Activated CD8-positive, alpha-beta memory T cell treated with anti-CD3 and anti-CD28 coated beads, Interleukin-2, amount 10 ng/mL, durations not matched to agents 7 days and 5 days (primary cell): ENCODE results near the gene RELB. TPM values are rescaled to one million over a fixed set of nuclear protein-coding genes. Genes with fewer than 3 reads are reported as not detected.
A peak's percentile ranks its signal among the peaks of the same experiment; 100 is the strongest.

ENCODE experiments used
- ATAC-seq: fragments of 150-1000 bp; cut with Tn5 transposase; one replicate; pipeline ENCODE4 v1.10.0; 2021; ENCODE audit warnings: moderate library complexity
- CTCF ChIA-PET: fragments of 350-600 bp; sonication (Branson Sonifier 250); formaldehyde crosslinking; loops from one replicate; lab custom pipeline; 2021; ENCODE audit warnings: antibody characterized with exemption; lab: Charles Lee
- DNase-seq: peaks from one replicate; pipeline ENCODE4 v3.0.0-alpha.2; 2020
- H3K27ac Mint-ChIP-seq: one replicate; pipeline ENCODE4 v1.8.0; 2021; ENCODE audit warnings: mild to moderate bottlenecking, mixed read lengths
- H3K27me3 Mint-ChIP-seq: one replicate; pipeline ENCODE4 v1.8.0; 2021; ENCODE audit warnings: mixed read lengths
- H3K36me3 Mint-ChIP-seq: one replicate; pipeline ENCODE4 v1.8.0; 2021; ENCODE audit warnings: mild to moderate bottlenecking, mixed read lengths
- H3K4me1 Mint-ChIP-seq: one replicate; pipeline ENCODE4 v1.8.0; 2021; ENCODE audit warnings: mixed read lengths
- H3K4me3 Mint-ChIP-seq: one replicate; pipeline ENCODE4 v1.8.0; 2021; ENCODE audit warnings: mild to moderate bottlenecking, moderate library complexity, mixed read lengths
- H3K9me3 Mint-ChIP-seq: one replicate; pipeline ENCODE4 v1.8.0; 2022; ENCODE audit warnings: low read depth, mixed read lengths
- total RNA-seq, 2 experiments: library from RNA; stranded (reverse); gene quantifications; one replicate each; pipeline ENCODE4 v1.2.3, GENCODE V29; 2021

Gene RELB
- total RNA-seq, 2 experiments from 2014 or later: 22.4 to 58.8 TPM

DNA sequence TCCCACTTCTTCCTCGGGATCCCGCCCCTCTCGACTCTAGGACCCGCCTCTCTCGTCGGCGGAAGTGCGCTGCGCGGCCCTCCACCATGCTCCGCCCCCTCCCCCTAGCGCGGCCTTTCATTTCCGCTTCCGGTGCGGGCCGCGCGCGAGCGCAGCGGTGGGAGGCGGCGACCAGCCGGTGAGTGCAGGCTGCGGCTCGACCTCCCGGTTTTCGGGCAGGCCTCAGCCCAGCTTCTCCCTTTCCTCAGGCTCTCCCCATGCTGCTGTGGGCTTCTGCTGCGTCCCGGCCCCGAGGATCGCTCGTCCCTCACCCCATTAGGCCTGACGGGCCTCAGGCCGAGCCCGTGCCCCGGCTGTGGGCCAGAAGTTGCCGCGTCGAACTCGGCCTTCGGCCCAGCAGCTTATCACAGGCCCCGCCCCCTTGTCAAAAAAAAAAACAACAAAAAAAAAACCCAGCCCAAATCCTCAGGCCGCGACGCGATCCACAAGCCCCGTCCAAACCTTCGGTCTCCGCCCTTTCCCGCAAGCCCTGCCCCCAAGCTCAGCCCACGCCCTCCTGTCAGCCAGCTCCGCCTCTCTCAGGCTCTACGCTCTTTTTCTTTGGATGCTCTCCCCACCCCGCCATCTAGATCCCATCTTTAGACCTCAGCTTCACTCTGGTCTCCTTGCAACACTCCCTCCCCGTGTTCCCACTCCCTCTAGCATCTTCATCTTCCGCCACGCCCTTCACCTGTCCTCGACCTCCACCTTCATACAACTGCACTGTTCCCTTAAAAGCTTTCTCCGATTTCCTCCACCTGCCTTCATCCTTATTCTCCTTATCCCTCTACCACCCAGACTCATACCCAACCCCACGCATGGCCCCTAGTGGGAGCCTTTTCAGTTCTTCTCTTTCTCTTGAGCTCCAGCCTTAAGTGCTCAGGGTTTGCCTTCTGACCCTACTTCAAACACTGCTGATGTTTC lies 37.9 kb downstream of the RELB start, which contains the start of gene CLASRP:
Gene CLASRP, plus strand, starts transcription at position 115 of the 963 bp plus-strand sequence. CDS start 1,168 bp downstream, outside the sequence.
- peak; percentile 97 for ATAC-seq
- Mint-ChIP-seq H3K27me3 (no peaks in the 10 kb centered on the region), H3K4me3 (peak within 1 kb of the TSS; percentile 92), H3K27ac (peak within 1 kb of the TSS; percentile 93), H3K9me3 (no peaks in the 10 kb centered on the region), H3K36me3 (peaks cover 39% of the 10 kb centered on the region), H3K4me1 (peaks cover 28% of the 10 kb centered on the region)
- DNase-seq: peak; percentile 92
- CTCF ChIA-PET: interaction anchor here (0.7 to 3.0 kb wide), 15 partner anchors 8 to 299 kb away, joined by 3 to 25 read pairs (median 3); partner anchors contain the start of genes BLOC1S3, CLPTM1, PPP1R37 and RELB

DNA sequence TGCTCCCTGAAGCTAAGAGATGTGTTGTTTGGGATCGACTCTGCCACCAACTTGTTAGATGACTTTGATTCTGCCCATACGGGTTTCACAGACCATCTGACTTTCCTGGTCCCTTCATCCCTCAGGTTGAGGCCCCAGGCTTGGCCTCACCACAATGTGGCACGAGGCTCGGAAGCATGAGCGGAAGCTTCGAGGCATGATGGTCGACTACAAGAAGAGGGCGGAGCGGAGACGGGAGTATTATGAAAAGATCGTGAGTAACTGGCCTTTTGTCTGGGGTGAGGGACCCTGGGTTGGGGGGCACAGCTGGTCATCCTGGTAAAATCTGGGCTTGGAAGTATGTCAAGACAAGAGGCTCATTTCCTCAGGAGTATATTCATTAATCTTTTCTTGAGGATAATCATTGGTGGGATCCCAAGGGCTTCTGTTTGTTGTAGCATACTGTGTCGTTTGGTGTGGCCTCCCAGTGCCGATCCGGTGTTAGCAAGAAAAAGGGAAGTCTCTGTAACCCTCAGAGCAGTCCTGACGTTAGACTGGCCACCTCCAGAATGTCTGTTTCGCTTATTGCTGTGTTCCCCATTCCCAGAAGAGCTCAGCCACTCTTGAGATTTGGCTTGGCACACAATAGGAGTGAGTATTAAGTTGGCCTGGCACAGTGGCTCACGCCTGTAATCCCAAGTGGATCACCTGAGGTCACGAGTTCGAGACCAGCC lies 39.0 kb downstream of the RELB start:
- DNase-seq (no peak), ATAC-seq (no peak)
- Mint-ChIP-seq H3K4me1 (peaks cover 31% of the 10 kb centered on the region), H3K27ac (no peak overlapping the region), H3K27me3 (no peaks in the 10 kb centered on the region), H3K9me3 (no peaks in the 10 kb centered on the region), H3K36me3 (peaks cover 41% of the 10 kb centered on the region), H3K4me3 (peak overlapping the region; percentile 92)
- CTCF ChIA-PET: interaction anchor here (0.7 to 3.0 kb wide), 9 partner anchors 18 to 298 kb away, joined by 3 to 25 read pairs (median 3); partner anchors contain the start of genes CLPTM1, RELB and ZNF296

DNA sequence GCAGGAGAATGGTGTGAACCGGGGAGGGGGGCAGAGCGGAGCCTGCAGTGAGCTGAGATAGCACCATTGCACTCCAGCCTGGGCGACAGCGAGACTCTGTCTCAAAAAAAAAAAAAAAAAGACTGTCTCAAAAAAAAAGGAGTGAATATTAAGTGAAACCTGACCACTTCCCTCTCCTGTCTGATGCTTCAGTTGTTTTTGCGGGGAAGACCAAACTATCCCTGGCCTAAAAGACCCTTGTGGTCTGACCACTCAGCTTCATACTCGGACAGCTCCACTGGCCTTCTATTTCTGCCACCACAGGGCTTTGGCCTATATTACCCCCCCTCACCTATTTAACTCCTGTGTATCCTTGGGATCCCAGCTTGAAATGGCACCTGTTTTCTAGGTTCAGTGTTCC lies 39.9 kb downstream of the RELB start:
- Mint-ChIP-seq H3K27ac (no peak overlapping the region), H3K36me3 (peaks cover 41% of the 10 kb centered on the region), H3K27me3 (no peaks in the 10 kb centered on the region), H3K4me1 (peaks cover 39% of the 10 kb centered on the region), H3K9me3 (no peaks in the 10 kb centered on the region), H3K4me3 (no peak overlapping the region)
- DNase-seq (no peak), ATAC-seq (no peak)
- CTCF ChIA-PET: interaction anchor here (0.7 to 1.4 kb wide), 2 partner anchors 24 to 75 kb away, joined by 3 to 4 read pairs; no protein-coding TSS in a partner anchor

DNA sequence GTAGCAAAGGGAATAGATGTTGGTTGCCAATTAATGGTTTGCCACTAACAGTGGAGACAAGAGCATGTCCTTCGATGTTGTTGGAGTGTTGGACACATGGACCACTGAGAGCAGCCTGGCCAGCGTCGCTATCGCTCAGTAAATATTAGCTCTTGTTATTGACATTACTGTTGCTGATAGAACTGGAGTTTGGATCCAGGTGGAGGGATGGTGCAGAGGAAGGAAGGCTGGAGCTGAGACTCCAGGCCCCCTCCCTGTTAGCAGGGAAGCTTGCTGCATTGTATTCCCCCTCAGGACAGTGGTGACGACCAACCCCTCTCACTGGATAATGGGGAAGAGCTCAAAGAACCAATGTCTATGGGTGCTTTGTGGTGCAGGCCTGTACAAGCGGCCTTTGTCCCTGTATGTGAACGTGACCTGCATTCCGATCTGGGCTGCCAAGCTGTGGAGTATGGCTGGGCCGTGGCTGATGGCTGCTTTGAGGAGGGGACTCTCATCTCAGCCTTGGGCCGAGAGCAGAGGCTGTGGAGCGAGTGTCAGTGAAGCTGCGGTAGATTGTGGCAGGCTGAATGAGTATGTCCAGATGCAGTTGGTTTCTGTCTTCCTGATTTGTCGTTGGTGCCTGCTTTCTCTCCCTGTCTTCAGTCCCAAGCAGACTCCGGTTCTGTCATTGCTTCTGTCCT lies 44.5 kb downstream of the RELB start:
- Mint-ChIP-seq H3K4me3 (no peak overlapping the region), H3K36me3 (peaks cover 39% of the 10 kb centered on the region)
- CTCF ChIA-PET: interaction anchor here (0.5 kb wide), 1 partner anchor 361 kb away, joined by 3 read pairs; no protein-coding TSS in a partner anchor

DNA sequence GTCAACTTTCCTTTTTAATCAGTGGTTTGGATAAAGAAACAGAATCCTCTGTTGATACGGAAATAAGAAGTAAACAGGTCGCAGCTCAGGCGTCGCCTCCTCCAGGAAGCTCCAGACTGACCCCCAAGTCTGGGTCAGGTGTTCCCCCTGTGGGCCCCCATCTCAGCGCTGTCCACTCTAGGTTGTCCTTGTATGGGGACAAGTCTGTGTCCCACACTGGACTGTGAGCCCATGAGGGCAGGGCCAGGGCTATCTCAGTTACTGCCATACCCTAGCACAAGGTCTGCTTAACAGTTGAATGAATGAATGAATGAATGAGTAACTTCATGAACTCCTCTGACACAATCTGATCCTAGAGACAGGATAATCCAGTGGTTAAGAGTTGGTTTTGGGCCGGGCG lies 45.1 kb downstream of the RELB start:
- Mint-ChIP-seq H3K27ac (peak overlapping the region; percentile 66), H3K36me3 (peaks cover 37% of the 10 kb centered on the region), H3K4me1 (peaks cover 40% of the 10 kb centered on the region), H3K9me3 (no peaks in the 10 kb centered on the region), H3K4me3 (no peak overlapping the region), H3K27me3 (no peaks in the 10 kb centered on the region)
- no peak for DNase-seq
- CTCF ChIA-PET: interaction anchor here (0.6 to 0.9 kb wide), 2 partner anchors 11 to 132 kb away, joined by 3 read pairs; no protein-coding TSS in a partner anchor
- ATAC-seq: no peak

More for the DNA sequence above, 44.5 kb downstream of the RELB start:
- Mint-ChIP-seq H3K9me3 (no peaks in the 10 kb centered on the region), H3K4me1 (peaks cover 43% of the 10 kb centered on the region), H3K27ac (no peak overlapping the region), H3K27me3 (no peaks in the 10 kb centered on the region)
- ATAC-seq (no peak), DNase-seq (no peak)

DNA sequence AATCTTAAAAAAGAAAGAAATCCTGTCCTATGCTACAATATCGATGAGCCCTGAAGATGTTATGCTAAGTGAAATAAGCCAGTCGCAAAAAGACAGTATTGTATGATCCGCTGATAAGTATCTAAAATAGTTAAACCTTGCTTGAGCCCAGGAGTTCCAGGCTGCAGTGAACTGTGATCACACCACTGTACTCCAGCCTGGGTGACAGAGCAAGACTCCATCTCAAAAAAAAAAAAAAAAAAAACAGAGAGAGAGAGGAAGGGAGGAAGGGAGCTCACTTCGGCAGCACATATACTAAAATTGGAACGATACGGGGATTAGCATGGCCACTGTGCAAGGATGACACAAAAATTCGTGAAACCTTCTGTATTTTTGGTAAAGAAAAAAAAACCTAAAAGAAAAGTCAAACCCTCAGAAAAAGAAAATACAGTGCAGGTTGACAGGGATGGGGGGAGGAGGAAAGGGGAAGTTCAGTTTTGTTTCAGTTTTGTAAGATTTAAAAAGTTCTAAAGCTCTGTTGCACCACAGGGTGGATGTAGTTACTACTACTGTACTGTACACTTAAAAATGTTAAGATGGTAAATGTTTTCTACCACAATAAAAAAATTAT lies 46.0 kb downstream of the RELB start:
- Mint-ChIP-seq H3K27ac (peak overlapping the region; percentile 70), H3K36me3 (peaks cover 31% of the 10 kb centered on the region), H3K27me3 (no peaks in the 10 kb centered on the region), H3K4me1 (peaks cover 34% of the 10 kb centered on the region), H3K4me3 (no peak overlapping the region), H3K9me3 (no peaks in the 10 kb centered on the region)
- peak; percentile 45 for ATAC-seq
- DNase-seq: no peak
- CTCF ChIA-PET: interaction anchor here (0.9 to 1.1 kb wide), 3 partner anchors 9 to 12 kb away, joined by 3 to 10 read pairs (median 4); partner anchors contain the start of gene CLASRP

DNA sequence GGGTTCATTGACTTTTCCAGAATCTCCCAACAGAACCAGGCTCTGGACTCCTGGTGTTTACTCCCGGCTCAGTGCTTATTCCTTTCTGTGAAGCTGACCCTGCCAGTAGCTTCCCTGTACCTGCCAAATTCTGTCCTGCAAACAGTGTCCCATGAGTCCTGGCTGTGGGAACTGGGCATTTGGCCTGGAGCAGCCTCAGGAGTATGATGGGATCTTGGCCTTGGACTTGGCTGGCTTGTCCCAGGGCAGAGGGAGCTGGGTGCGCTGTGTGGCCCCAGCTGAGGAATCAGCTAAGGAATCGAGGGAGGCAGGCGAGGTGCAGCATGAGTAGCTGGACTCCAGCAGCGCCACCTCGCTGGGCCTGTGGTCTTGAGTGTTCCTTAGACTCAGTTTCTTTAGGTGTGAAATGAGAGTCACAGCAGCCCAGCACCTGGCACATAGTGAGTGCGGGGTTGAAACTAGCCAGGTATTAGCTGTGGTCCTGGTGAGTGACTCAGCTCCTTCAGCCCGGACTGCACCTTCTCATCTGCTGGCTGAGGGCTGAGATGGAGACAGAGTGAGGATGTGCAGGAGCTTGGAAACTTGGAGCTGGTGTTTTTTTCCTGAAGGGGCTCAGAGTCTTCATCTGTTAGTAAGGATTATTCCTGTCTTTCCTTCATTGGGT lies 47.9 kb downstream of the RELB start:
- H3K27me3 Mint-ChIP-seq: no peaks in the 10 kb centered on the region
- DNase-seq: no peak
- H3K4me3 Mint-ChIP-seq: no peak overlapping the region
- ATAC-seq: no peak
- H3K9me3 Mint-ChIP-seq: no peaks in the 10 kb centered on the region
- H3K36me3 Mint-ChIP-seq: peaks cover 33% of the 10 kb centered on the region
- peak overlapping the region; percentile 37 for H3K27ac Mint-ChIP-seq
- H3K4me1 Mint-ChIP-seq: peaks cover 34% of the 10 kb centered on the region
- CTCF ChIA-PET: interaction anchor here (1.2 to 2.2 kb wide), 2 partner anchors 11 to 261 kb away, joined by 3 to 9 read pairs; no protein-coding TSS in a partner anchor

DNA sequence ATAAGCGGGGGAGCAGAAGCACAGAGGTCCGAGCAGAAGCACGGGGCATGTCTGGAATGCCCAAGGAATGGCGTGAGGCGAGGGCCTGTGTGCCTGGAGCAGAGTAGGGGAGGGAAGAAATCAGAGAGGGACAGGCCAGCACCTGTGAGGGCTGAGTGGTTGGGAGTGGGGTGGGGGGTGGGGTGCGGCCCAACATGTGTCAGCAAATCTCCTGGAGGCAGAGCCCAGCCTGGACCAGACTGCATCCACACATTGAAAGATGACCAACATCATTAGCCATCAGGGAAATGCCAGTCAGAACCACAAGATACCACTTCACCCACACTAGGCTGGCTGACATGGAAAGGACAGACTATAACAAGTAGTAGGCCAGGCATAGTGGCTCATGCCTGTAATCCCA lies 48.8 kb downstream of the RELB start:
- no peaks in the 10 kb centered on the region for H3K27me3 Mint-ChIP-seq
- H3K36me3 Mint-ChIP-seq: peaks cover 27% of the 10 kb centered on the region
- DNase-seq (no peak), ATAC-seq (no peak)
- no peak overlapping the region for H3K27ac Mint-ChIP-seq
- H3K4me1 Mint-ChIP-seq: peaks cover 31% of the 10 kb centered on the region
- CTCF ChIA-PET: interaction anchor here (2.2 kb wide), 1 partner anchor 10 kb away, joined by 9 read pairs; no protein-coding TSS in a partner anchor
- no peaks in the 10 kb centered on the region for H3K9me3 Mint-ChIP-seq
- H3K4me3 Mint-ChIP-seq: no peak overlapping the region

DNA sequence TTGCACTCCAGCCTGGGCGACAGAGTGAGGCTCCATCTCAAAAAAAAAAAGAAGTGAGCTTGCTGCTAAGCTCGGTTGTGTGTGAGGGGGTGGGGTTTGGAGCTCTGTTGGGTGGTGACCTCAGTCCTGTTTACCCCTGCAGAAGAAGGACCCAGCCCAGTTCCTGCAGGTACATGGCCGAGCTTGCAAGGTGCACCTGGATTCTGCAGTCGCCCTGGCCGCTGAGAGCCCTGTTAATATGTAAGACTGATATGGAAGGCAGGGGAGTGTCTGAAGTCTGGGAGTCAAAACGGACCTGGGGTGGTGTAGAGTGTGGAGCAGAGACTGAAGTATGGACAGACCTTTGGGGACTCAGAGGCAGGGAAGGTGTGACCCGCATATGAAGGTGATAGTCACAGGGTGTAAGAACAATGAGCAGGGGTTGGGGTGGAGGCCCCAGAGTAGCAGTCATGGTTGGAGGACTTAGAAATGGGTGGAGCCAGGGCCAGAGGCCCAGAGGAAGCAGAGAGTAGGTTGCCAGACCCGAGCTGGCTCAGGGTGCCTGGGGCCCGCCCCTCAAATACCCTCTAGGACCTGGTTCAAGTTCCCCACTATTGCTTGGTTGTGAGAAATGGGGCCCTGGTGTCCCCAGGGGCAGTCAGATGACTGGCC lies 50.8 kb downstream of the RELB start:
- Mint-ChIP-seq H3K9me3 (no peaks in the 10 kb centered on the region), H3K36me3 (peaks cover 15% of the 10 kb centered on the region), H3K27me3 (no peaks in the 10 kb centered on the region), H3K4me3 (no peak overlapping the region), H3K4me1 (peaks cover 14% of the 10 kb centered on the region), H3K27ac (no peak overlapping the region)
- DNase-seq (no peak), ATAC-seq (no peak)
- CTCF ChIA-PET: interaction anchor here (1.0 to 1.3 kb wide), 3 partner anchors 13 to 63 kb away, joined by 3 to 4 read pairs (median 3); partner anchors contain the start of gene CLASRP

DNA sequence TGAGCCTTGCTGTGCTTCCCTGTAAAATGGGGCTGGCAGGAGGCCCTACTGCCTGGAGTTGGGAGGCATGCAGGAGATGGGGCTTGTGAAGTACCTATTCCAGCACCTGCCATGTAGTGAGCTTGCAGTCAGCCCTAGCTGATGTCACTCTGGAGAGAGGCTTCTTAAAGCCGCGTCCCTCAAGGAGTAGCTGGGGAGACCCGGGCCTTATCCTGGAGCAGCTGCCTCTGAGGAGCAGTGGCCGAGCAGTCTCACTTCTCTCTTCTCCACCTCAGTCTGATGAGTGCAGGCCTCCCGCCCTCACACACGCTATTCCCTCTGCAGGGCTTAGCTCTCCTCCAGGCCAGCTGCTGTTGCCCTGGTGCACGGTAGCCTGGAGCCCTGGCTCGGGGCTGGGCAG lies 55.6 kb downstream of the RELB start:
- Mint-ChIP-seq H3K9me3 (no peaks in the 10 kb centered on the region), H3K27ac (no peak overlapping the region), H3K4me1 (no peaks in the 10 kb centered on the region), H3K4me3 (no peak overlapping the region), H3K27me3 (no peaks in the 10 kb centered on the region), H3K36me3 (peaks cover 37% of the 10 kb centered on the region)
- ATAC-seq (no peak), DNase-seq (no peak)
- CTCF ChIA-PET: interaction anchor here (1.0 to 4.3 kb wide), 4 partner anchors 10 to 68 kb away, joined by 3 to 25 read pairs (median 4); partner anchors contain the start of gene CLASRP

DNA sequence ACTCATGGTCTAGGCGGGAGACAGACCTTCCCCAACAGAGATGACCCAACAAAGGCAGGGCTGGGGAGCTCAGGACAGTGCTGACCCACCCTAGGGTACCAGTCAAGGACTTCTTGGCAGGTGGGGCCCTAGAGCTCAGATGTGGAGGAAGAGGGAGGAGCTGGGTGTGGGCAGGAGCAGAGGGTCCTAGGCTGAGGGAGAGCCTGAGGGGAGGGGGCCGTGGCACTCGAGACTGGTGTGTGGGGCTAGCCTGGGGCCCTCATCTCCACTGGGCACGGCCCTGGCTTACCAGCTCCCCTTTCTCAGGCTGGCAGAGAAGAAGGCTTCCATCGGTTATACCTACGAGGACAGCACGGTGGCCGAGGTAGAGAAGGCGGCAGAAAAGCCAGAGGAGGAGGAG lies 56.2 kb downstream of the RELB start:
- Mint-ChIP-seq H3K27ac (no peak overlapping the region), H3K4me1 (no peaks in the 10 kb centered on the region), H3K27me3 (no peaks in the 10 kb centered on the region), H3K4me3 (no peak overlapping the region), H3K9me3 (no peaks in the 10 kb centered on the region), H3K36me3 (peaks cover 36% of the 10 kb centered on the region)
- ATAC-seq (no peak), DNase-seq (no peak)
- CTCF ChIA-PET: interaction anchor here (1.0 to 4.3 kb wide), 5 partner anchors 11 to 69 kb away, joined by 3 to 25 read pairs (median 4); partner anchors contain the start of gene CLASRP
